Panc1 (cell line): ENCODE measurements around the gene PDE11A. TPM values are rescaled to one million over a fixed set of nuclear protein-coding genes. Genes with fewer than 3 reads are reported as not detected.

Experiments used
- ATAC-seq: fragments of 200-7000 bp; cut with Tn5 transposase; 2 replicates; pipeline ENCODE4 v1.9.1; 2020; ENCODE audit warnings: mild to moderate bottlenecking, moderate library complexity
- BruUV-seq: library from RNA; stranded (reverse); fragments of 400-500 nt; replicated peaks from 2 replicates; lab custom pipeline; 2021; lab: Mats Ljungman, UMichigan
- CTCF ChIA-PET: fragments of 300-600 bp; sonication (Branson Sonifier 250); formaldehyde crosslinking; loops from one replicate; lab custom pipeline; 2022; ENCODE audit warnings: antibody characterized with exemption; lab: Charles Lee
- POLR2A ChIA-PET: fragments of 300-600 bp; sonication (Branson Sonifier 250); formaldehyde crosslinking; loops from one replicate; lab custom pipeline; 2022; ENCODE audit warnings: antibody characterized with exemption; lab: Charles Lee
- DNase-seq: peaks from one replicate; pipeline ENCODE4 v3.0.0-alpha.2; 2010; ENCODE audit warnings: low read depth, low spot score
- H3K27ac ChIP-seq: 2 replicates; pipeline ENCODE4 v1.5.1; 2011; ENCODE audit warnings: mild to moderate bottlenecking, low read length, inconsistent platforms
- H3K27me3 ChIP-seq: fragments of 200-500 bp; sonication (Bioruptor generic); 2 replicates; pipeline ENCODE4 v1.6.0; 2014; ENCODE audit warnings: low read length, inconsistent platforms; ENCODE audit not compliant: control insufficient read depth, insufficient read depth
- H3K36me3 ChIP-seq: fragments of 200-500 bp; sonication (Bioruptor generic); 2 replicates; pipeline ENCODE4 v1.5.1; 2014; ENCODE audit warnings: inconsistent platforms, mild to moderate bottlenecking, low read length, moderate library complexity; ENCODE audit not compliant: control insufficient read depth, insufficient read depth
- H3K4me1 ChIP-seq: 2 replicates; pipeline ENCODE4 v1.5.1; 2011; ENCODE audit warnings: inconsistent platforms, mild to moderate bottlenecking, low read length, moderate library complexity; ENCODE audit not compliant: control insufficient read depth, insufficient read depth
- H3K4me3 ChIP-seq, 2 experiments: 2 replicates each; pipeline ENCODE4 v1.5.1; 2011 to 2012; ENCODE audit warnings: low read depth in 2 of 2, low read length in 2 of 2, mild to moderate bottlenecking in 2 of 2, inconsistent platforms in 1 of 2, moderate library complexity in 1 of 2
- H3K9me3 ChIP-seq: fragments of 200-500 bp; sonication (Bioruptor generic); 2 replicates; pipeline ENCODE4 v1.5.1; 2014; ENCODE audit warnings: low read depth, mild to moderate bottlenecking, inconsistent platforms, low read length, moderate library complexity; ENCODE audit not compliant: control insufficient read depth, insufficient read depth
- CTCF ChIP-seq: fragments of 450-650 bp; IDR thresholded peaks from 2 replicates; pipeline ENCODE4 v1.5.1; 2017; ENCODE audit warnings: mild to moderate bottlenecking
- POLR2AphosphoS5 ChIP-seq: IDR thresholded peaks from 2 replicates; pipeline ENCODE4 v1.6.1; 2012; ENCODE audit warnings: mild to moderate bottlenecking, low read depth, low read length, moderate library complexity
- REST ChIP-seq, 2 experiments: IDR thresholded peaks; 2 replicates each; pipeline ENCODE4 v1.6.1; 2011 to 2012; ENCODE audit warnings: low read depth in 2 of 2, control low read depth in 1 of 2, low read length in 1 of 2, mild to moderate bottlenecking in 1 of 2, moderate library complexity in 1 of 2; ENCODE audit not compliant: insufficient read depth in 1 of 2
- SIN3A ChIP-seq: IDR thresholded peaks from 2 replicates; pipeline ENCODE4 v1.6.1; 2012; ENCODE audit warnings: low read depth, mild to moderate bottlenecking, low read length, moderate library complexity, borderline replicate concordance; ENCODE audit not compliant: insufficient read depth
- TCF7L2 ChIP-seq: IDR thresholded peaks from 2 replicates; pipeline ENCODE4 v1.6.1; 2011; ENCODE audit warnings: mild to moderate bottlenecking, low read depth, low read length, inconsistent platforms
- in situ Hi-C: cut with HindIII; loops from 2 replicates; pipeline ENCODE4 v1.10.0; 2016; ENCODE audit warnings: low sequenced_read_pairs, low pct_unique_long_range_greater_than_20kb
- intact Hi-C: fragments of 100-400 bp; cut with micrococcal nuclease; formaldehyde crosslinking; loops from one replicate; pipeline ENCODE4 v1.10.0; 2022; ENCODE audit not compliant: unreplicated experiment
- total RNA-seq: library from RNA; stranded (reverse); gene quantifications from one replicate; pipeline ENCODE4 v1.2.1, GENCODE V29; 2021; ENCODE audit not compliant: unreplicated experiment

PDE11A gene
- total RNA-seq, 1 experiment from 2014 or later, result not detected

- no peak overlapping the region for H3K27ac ChIP-seq
- DNase-seq (no peak), ATAC-seq (no peak)
- H3K4me1 ChIP-seq, result no peaks in the 10 kb centered on the region
- POLR2A ChIA-PET, result no interaction called here
- H3K4me3 ChIP-seq, result no peak overlapping the region
- in situ Hi-C loops (no loop called here), intact Hi-C loops (loop anchor here (10.0 kb wide), 2 partner anchors 116 to 426 kb away; no protein-coding TSS in a partner anchor)
- no peaks in the 10 kb centered on the region for H3K36me3 ChIP-seq
- H3K9me3 ChIP-seq, result no peaks in the 10 kb centered on the region
- CTCF ChIA-PET, result no interaction called here
- H3K27me3 ChIP-seq, result no peaks in the 10 kb centered on the region
- TF ChIP-seq CTCF (no peak), TCF7L2 (no peak), POLR2AphosphoS5 (no peak), SIN3A (no peak), REST (IDR thresholded peaks at IDR 0.05; ENCODE audit: insufficient read depth in 1 of 2, low read depth in 2 of 2, low read length in 1 of 2) (no peak)
- BruUV-seq, result no TSS peak
Observed at GRCh38 chr2:177989029-177989885, 83.3 kb downstream of the PDE11A start.

GRCh38 chr2:177984749-177985148 is 87.8 kb downstream of the PDE11A start:
- ChIA-PET POLR2A (no interaction called here), CTCF (no interaction called here)
- Histone ChIP-seq H3K36me3 (no peaks in the 10 kb centered on the region), H3K4me3 (no peak overlapping the region), H3K27ac (no peak overlapping the region), H3K9me3 (no peaks in the 10 kb centered on the region), H3K4me1 (no peaks in the 10 kb centered on the region), H3K27me3 (no peaks in the 10 kb centered on the region)
- no peak for TF ChIP-seq POLR2AphosphoS5
- no peak for TF ChIP-seq SIN3A
- TF ChIP-seq TCF7L2, result no peak
- no peak for TF ChIP-seq CTCF
- no peak for TF ChIP-seq REST (IDR thresholded peaks at IDR 0.05; ENCODE audit: insufficient read depth in 1 of 2, low read depth in 2 of 2, low read length in 1 of 2)
- intact Hi-C loops (loop anchor here (10.0 kb wide), 2 partner anchors 120 to 430 kb away; no protein-coding TSS in a partner anchor), in situ Hi-C loops (no loop called here)
- ATAC-seq (no peak), DNase-seq (no peak)
- no TSS peak for BruUV-seq
